ENCODE measurements around the gene LRFN5.

DNA sequence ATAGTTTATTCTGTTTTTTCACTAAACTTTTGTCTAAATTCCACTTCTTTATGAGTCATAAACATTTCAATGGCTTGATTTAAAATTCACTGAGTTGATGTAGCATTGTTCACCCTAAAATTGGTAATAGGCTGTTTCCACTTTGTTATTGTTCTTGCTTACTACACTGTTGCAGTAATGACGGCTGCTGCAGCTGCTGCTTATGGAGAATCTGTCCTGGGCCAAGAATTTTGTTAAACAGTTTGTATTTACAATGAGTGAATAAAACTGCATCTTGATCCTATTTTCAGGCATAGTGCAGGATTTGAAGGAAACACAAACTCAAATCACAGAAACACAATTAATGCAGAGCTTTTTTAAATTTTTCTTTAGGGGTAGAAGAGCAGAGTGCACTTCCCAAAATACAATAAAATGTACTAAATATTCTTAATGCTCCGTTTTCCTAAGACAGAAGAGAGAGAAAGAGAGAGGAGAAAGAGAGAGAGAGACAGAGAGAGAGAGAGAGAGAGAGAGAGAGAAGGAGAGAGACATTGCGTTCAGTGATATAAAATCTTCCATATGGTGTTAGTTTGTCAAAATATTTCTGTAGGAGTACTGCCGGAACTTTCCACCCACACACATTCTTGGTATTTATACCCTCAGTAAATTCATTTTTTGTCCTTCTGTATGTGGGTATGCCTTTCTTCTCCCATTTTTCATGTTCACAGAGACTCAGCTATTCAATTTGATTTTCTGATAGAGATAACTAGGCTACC, 266.4 kb downstream of the LRFN5 start:
- TF ChIP-seq EZH2 (IDR thresholded peaks at IDR 0.05; ENCODE audit: borderline replicate concordance) = no peak
- TF ChIP-seq, protein P1, sequence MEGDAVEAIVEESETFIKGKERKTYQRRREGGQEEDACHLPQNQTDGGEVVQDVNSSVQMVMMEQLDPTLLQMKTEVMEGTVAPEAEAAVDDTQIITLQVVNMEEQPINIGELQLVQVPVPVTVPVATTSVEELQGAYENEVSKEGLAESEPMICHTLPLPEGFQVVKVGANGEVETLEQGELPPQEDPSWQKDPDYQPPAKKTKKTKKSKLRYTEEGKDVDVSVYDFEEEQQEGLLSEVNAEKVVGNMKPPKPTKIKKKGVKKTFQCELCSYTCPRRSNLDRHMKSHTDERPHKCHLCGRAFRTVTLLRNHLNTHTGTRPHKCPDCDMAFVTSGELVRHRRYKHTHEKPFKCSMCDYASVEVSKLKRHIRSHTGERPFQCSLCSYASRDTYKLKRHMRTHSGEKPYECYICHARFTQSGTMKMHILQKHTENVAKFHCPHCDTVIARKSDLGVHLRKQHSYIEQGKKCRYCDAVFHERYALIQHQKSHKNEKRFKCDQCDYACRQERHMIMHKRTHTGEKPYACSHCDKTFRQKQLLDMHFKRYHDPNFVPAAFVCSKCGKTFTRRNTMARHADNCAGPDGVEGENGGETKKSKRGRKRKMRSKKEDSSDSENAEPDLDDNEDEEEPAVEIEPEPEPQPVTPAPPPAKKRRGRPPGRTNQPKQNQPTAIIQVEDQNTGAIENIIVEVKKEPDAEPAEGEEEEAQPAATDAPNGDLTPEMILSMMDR (IDR thresholded peaks at IDR 0.05; ENCODE audit: poor library complexity) = no peak

All from hepatocyte (in vitro differentiated cells).